HEK293 (cell line): ENCODE results near the gene DDX54.

ENCODE experiments used
- CTCF ChIA-PET: fragments of 350-600 bp; formaldehyde crosslinking; extraction: SDS; loops from one replicate; lab custom pipeline; 2021; ENCODE audit warnings: antibody characterized with exemption; lab: Yijun Ruan, JAX
- POLR2A ChIA-PET: fragments of 300-600 bp; formaldehyde crosslinking; extraction: SDS; loops from one replicate; lab custom pipeline; 2020; ENCODE audit warnings: antibody characterized with exemption, inconsistent platforms; lab: Yijun Ruan, JAX
- H3K27ac ChIP-seq: fragments of 200-500 bp; sonication (Bioruptor generic); 2 replicates; pipeline ENCODE4 v1.5.1; 2014; ENCODE audit warnings: low read depth, low read length, control low read depth, inconsistent platforms; ENCODE audit errors: extremely low read depth
- H3K36me3 ChIP-seq, 2 experiments: fragments of 200-500 bp in 1 of 2; sonication (Bioruptor generic) in 1 of 2; 1 replicate in 1 of 2; 2 replicates in 1 of 2; pipeline ENCODE4 v1.5.1; 2014 to 2017; ENCODE audit warnings: inconsistent platforms in 2 of 2, low read length in 2 of 2; ENCODE audit not compliant: control insufficient read depth in 2 of 2, insufficient read depth in 1 of 2
- H3K4me1 ChIP-seq: fragments of 200-500 bp; sonication (Bioruptor generic); 2 replicates; pipeline ENCODE4 v1.5.1; 2014; ENCODE audit warnings: mild to moderate bottlenecking, low read length, inconsistent platforms; ENCODE audit not compliant: control insufficient read depth, insufficient read depth
- H3K4me3 ChIP-seq: 2 replicates; pipeline ENCODE4 v1.5.1; 2011; ENCODE audit warnings: low read depth, mild to moderate bottlenecking, control low read depth, low read length, moderate library complexity
- H3K9me3 ChIP-seq: fragments of 200-500 bp; sonication (Bioruptor generic); 2 replicates; pipeline ENCODE4 v1.5.1; 2014; ENCODE audit warnings: low read depth, low read length, inconsistent platforms; ENCODE audit not compliant: control insufficient read depth, insufficient read depth
- ATF2 ChIP-seq: fragments of 450-650 bp; formaldehyde crosslinking; IDR thresholded peaks from 2 replicates; pipeline ENCODE4 v1.5.1; 2016; ENCODE audit warnings: missing biosample characterization, missing genetic modification characterization, low read depth
- GLIS1 ChIP-seq: fragments of 450-650 bp; formaldehyde crosslinking; IDR thresholded peaks from 2 replicates; pipeline ENCODE4 v1.5.1; 2016; ENCODE audit warnings: missing biosample characterization, missing genetic modification characterization
- KLF1 ChIP-seq: fragments of 450-650 bp; formaldehyde crosslinking; IDR thresholded peaks from 2 replicates; pipeline ENCODE4 v1.5.1; 2016; ENCODE audit warnings: missing biosample characterization, missing genetic modification characterization
- KLF17 ChIP-seq: fragments of 450-650 bp; formaldehyde crosslinking; IDR thresholded peaks from 2 replicates; pipeline ENCODE4 v1.5.1; 2016; ENCODE audit warnings: missing biosample characterization, missing genetic modification characterization
- MYNN ChIP-seq: fragments of 450-650 bp; formaldehyde crosslinking; IDR thresholded peaks from 2 replicates; pipeline ENCODE4 v1.5.1; 2016; ENCODE audit warnings: missing biosample characterization, missing genetic modification characterization, borderline replicate concordance
- SETDB1 ChIP-seq: IDR thresholded peaks from one replicate; pipeline ENCODE4 v1.6.1; 2017; ENCODE audit warnings: mild to moderate bottlenecking, low read length, moderate library complexity, mixed read lengths; ENCODE audit not compliant: insufficient read length
- TCF7L2 ChIP-seq: IDR thresholded peaks from 2 replicates; pipeline ENCODE4 v1.6.1; 2011; ENCODE audit warnings: low read depth, mild to moderate bottlenecking, inconsistent platforms, low read length, moderate library complexity, borderline replicate concordance
- ZBTB10 ChIP-seq: fragments of 450-650 bp; formaldehyde crosslinking; IDR thresholded peaks from 2 replicates; pipeline ENCODE4 v1.5.1; 2016; ENCODE audit warnings: missing biosample characterization, missing genetic modification characterization
- ZFHX2 ChIP-seq: fragments of 450-650 bp; formaldehyde crosslinking; conservative IDR thresholded peaks from 2 replicates; pipeline ENCODE4 v1.5.1; 2016; ENCODE audit warnings: missing biosample characterization, missing genetic modification characterization
- ZNF140 ChIP-seq: fragments of 450-650 bp; formaldehyde crosslinking; IDR thresholded peaks from 2 replicates; pipeline ENCODE4 v1.5.1; 2016; ENCODE audit warnings: missing biosample characterization, missing genetic modification characterization
- ZNF16 ChIP-seq: fragments of 450-650 bp; formaldehyde crosslinking; IDR thresholded peaks from 2 replicates; pipeline ENCODE4 v1.5.1; 2016; ENCODE audit warnings: low read depth, missing biosample characterization, missing genetic modification characterization
- ZNF18 ChIP-seq: fragments of 450-650 bp; formaldehyde crosslinking; IDR thresholded peaks from 2 replicates; pipeline ENCODE4 v1.5.1; 2016; ENCODE audit warnings: missing biosample characterization, missing genetic modification characterization
- ZNF26 ChIP-seq: fragments of 450-650 bp; formaldehyde crosslinking; IDR thresholded peaks from 2 replicates; pipeline ENCODE4 v1.5.1; 2016; ENCODE audit warnings: missing biosample characterization, missing genetic modification characterization
- ZNF366 ChIP-seq: fragments of 450-650 bp; formaldehyde crosslinking; conservative IDR thresholded peaks from 2 replicates; pipeline ENCODE4 v1.5.1; 2016; ENCODE audit warnings: missing biosample characterization, missing genetic modification characterization
- ZNF549 ChIP-seq: fragments of 450-650 bp; IDR thresholded peaks from 2 replicates; pipeline ENCODE4 v1.5.1; 2018; ENCODE audit warnings: missing biosample characterization, missing genetic modification characterization, mild to moderate bottlenecking, inconsistent platforms, moderate library complexity
- ZNF623 ChIP-seq: fragments of 450-650 bp; formaldehyde crosslinking; IDR thresholded peaks from 2 replicates; pipeline ENCODE4 v1.5.1; 2016; ENCODE audit warnings: missing biosample characterization, missing genetic modification characterization

Gene DDX54

GRCh38 chr12:113149361-113150150 lies 35.7 kb downstream of the DDX54 start, which contains the start of gene CFAP73 (continued):
- 0 out of 2 replicates have a peak, but pooled peaks have one; percentile 21 for TF ChIP-seq ZNF366 (tag by site-specific recombination)
- no peak for TF ChIP-seq ZNF549 (tag by site-specific recombination)
- TF ChIP-seq KLF1, result peak; percentile 96
- 0 out of 2 replicates have a peak, but pooled peaks have one; percentile 64 for TF ChIP-seq KLF17
- TF ChIP-seq ZNF26, result no peak
- no peak for TF ChIP-seq ZNF623 (tag by site-specific recombination)
- TF ChIP-seq ZBTB10 (tag by site-specific recombination), result no peak
- TF ChIP-seq ZFHX2 (tag by site-specific recombination), result peak; percentile 79
- TF ChIP-seq MYNN (tag by site-specific recombination), result 0 out of 2 replicates have a peak, but pooled peaks have one; percentile 16
- peak; percentile 86 for TF ChIP-seq GLIS1 (tag by site-specific recombination)
- TF ChIP-seq, all 188 proteins: peak for 10

- H3K4me3 ChIP-seq, result no peak overlapping the region
- TF ChIP-seq SETDB1, result peak; percentile 65
- no peak for TF ChIP-seq ATF2 (tag by site-specific recombination)
- no peak for TF ChIP-seq TCF7L2
- TF ChIP-seq ZNF18 (tag by site-specific recombination), result peak; percentile 59; the same call in 1 of the 2 replicates
- TF ChIP-seq ZNF140 (tag by site-specific recombination), result no peak
- TF ChIP-seq ZNF16 (tag by site-specific recombination), result no peak
- no peak overlapping the region for H3K27ac ChIP-seq
- ChIA-PET POLR2A (no interaction called here), CTCF (interaction anchor here (0.7 to 2.0 kb wide), 3 partner anchors 15 to 89 kb away, joined by 3 to 7 read pairs (median 3); no protein-coding TSS in a partner anchor)
- H3K36me3 ChIP-seq, result no peaks in the 10 kb centered on the region
- no peaks in the 10 kb centered on the region for H3K9me3 ChIP-seq
- 0 out of 2 replicates have a peak, but pooled peaks cover 3% of the 10 kb centered on the region for H3K4me1 ChIP-seq
Measured at GRCh38 chr12:113146999-113147398, 38.3 kb downstream of the DDX54 start.
